Measurements from ENCODE around the gene RNF5. TPM values are rescaled to one million over a fixed set of nuclear protein-coding genes. Genes with fewer than 3 reads are reported as not detected.
"Not testable (repeated sequence)": the region's sequence is repeated elsewhere in the genome, so short reads cannot be mapped to it uniquely, and the experiment has no call there.

The RNF5 gene
- total and polyA plus RNA-seq, 7 donors = 61.5 to 220 (median 107) TPM

GRCh38 chr6:32132110-32132509, 46.1 kb upstream of the RNF5 start:
- no peaks in the 10 kb centered on the region for H3K9me3 ChIP-seq
- DNase-seq = no peak
- TF ChIP-seq CTCF (IDR thresholded peaks at IDR 0.05) (no peak), EP300 (IDR thresholded peaks at IDR 0.05) (no peak), POLR2A (IDR thresholded peaks at IDR 0.05) (no peak), POLR2AphosphoS5 (IDR thresholded peaks at IDR 0.05) (no peak)
- no peaks in the 10 kb centered on the region for H3K27me3 ChIP-seq
- no peaks in the 10 kb centered on the region for H3K36me3 ChIP-seq
- peaks cover 0 to 25% (median 20%) of the 10 kb centered on the region in 4 donors for H3K4me1 ChIP-seq
- intact Hi-C loops (cut with DNase I) = no loop called here
- H3K27ac ChIP-seq = no peak overlapping the region
- no peak overlapping the region for H3K4me3 ChIP-seq

DNA sequence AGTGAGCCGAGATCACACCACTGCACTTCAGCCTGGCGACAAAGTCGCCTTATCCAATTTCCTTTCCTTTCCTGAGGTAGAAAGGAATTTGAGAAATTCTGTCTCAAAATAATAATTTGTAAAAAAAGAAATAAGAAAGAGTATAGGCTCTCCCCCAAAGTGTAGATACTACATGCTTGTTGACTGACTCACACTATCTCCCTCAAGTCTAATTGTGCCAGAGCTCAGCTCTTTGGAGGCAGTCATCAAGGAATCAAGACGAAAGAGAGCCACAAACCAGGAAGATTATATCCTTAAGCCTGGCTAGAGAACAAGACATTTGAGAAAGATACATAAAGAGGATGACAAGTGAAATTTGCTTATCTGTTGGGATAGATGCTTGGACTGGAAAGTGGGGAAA, 44.4 kb upstream of the RNF5 start:
- DNase-seq = no peak
- H3K36me3 ChIP-seq = no peaks in the 10 kb centered on the region
- no peak overlapping the region for H3K4me3 ChIP-seq
- no peaks in the 10 kb centered on the region for H3K27me3 ChIP-seq
- H3K4me1 ChIP-seq = peaks cover 0 to 13% (median 11%) of the 10 kb centered on the region in 4 donors
- intact Hi-C loops (cut with DNase I) = no loop called here
- H3K9me3 ChIP-seq = no peaks in the 10 kb centered on the region
- H3K27ac ChIP-seq = no peak overlapping the region
- no peak for TF ChIP-seq POLR2AphosphoS5 (IDR thresholded peaks at IDR 0.05)
- TF ChIP-seq EP300 (IDR thresholded peaks at IDR 0.05) = no peak
- TF ChIP-seq POLR2A (IDR thresholded peaks at IDR 0.05) = no peak
- TF ChIP-seq CTCF (IDR thresholded peaks at IDR 0.05) = no peak
- 83 to 89% methylated on average over 4 of the region's 4 CpGs for WGBS, 2 donors

DNA sequence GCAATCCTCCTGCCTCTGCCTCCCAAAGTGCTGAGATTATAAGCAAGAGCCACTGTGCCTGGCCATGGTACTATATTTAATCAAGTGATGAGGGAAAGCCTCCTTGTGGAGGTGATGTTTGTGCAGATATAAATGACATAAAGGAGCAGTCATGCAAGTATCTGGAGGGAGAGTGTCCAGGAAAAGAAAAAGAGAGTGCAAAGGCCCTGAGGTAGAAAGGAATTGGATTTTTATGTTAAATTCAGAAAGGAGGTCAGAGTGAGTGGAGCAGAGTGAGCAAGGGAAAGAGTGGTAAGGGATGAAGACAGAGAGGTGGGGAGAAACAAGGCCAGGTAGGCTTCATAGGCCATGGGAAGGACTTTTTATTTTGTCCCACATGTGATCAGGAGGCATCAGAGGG, 40.8 kb upstream of the RNF5 start:
- Histone ChIP-seq H3K27ac (no peak overlapping the region), H3K27me3 (no peaks in the 10 kb centered on the region), H3K36me3 (no peaks in the 10 kb centered on the region), H3K4me3 (no peak overlapping the region), H3K4me1 (no peaks in the 10 kb centered on the region), H3K9me3 (no peaks in the 10 kb centered on the region)
- TF ChIP-seq EP300 (IDR thresholded peaks at IDR 0.05) (no peak), POLR2AphosphoS5 (IDR thresholded peaks at IDR 0.05) (no peak), POLR2A (IDR thresholded peaks at IDR 0.05) (no peak), CTCF (IDR thresholded peaks at IDR 0.05) (no peak)
- intact Hi-C loops (cut with DNase I) = no loop called here
- no peak for DNase-seq

GRCh38 chr6:32139590-32139989, 38.6 kb upstream of the RNF5 start:
- Histone ChIP-seq H3K4me1 (no peaks in the 10 kb centered on the region), H3K27me3 (no peaks in the 10 kb centered on the region), H3K4me3 (no peak overlapping the region), H3K27ac (no peak overlapping the region), H3K36me3 (no peaks in the 10 kb centered on the region), H3K9me3 (no peaks in the 10 kb centered on the region)
- TF ChIP-seq EP300 (IDR thresholded peaks at IDR 0.05) = no peak
- TF ChIP-seq POLR2AphosphoS5 (IDR thresholded peaks at IDR 0.05) = no peak
- no peak for TF ChIP-seq CTCF (IDR thresholded peaks at IDR 0.05)
- no peak for TF ChIP-seq POLR2A (IDR thresholded peaks at IDR 0.05)
- intact Hi-C loops (cut with DNase I) = no loop called here
- 76 to 77% methylated on average over 5 of the region's 5 CpGs for WGBS, 2 donors
- DNase-seq = no peak

- WGBS, 2 donors = 80 to 97% methylated on average over 5 of the region's 5 CpGs
- TF ChIP-seq POLR2A (IDR thresholded peaks at IDR 0.05) = no peak
- TF ChIP-seq EP300 (IDR thresholded peaks at IDR 0.05) = no peak
- TF ChIP-seq POLR2AphosphoS5 (IDR thresholded peaks at IDR 0.05) = no peak
- no peak for TF ChIP-seq CTCF (IDR thresholded peaks at IDR 0.05)
- H3K27ac ChIP-seq = no peak overlapping the region
Measured at GRCh38 chr6:32140420-32141046, 37.7 kb upstream of the RNF5 start.

GRCh38 chr6:32144238-32144637, 34.0 kb upstream of the RNF5 start:
- H3K4me3 ChIP-seq; DNase-seq; H3K9me3 ChIP-seq; intact Hi-C loops (cut with DNase I); H3K4me1 ChIP-seq; H3K27me3 ChIP-seq; H3K27ac ChIP-seq: not testable (repeated sequence)
- 17 to 73% methylated on average over 7 of the region's 7 CpGs for WGBS, 2 donors
- peaks cover 0 to 13% (median 0%) of the 10 kb centered on the region in 4 donors for H3K36me3 ChIP-seq

More at GRCh38 chr6:32140420-32141046, 37.7 kb upstream of the RNF5 start:
- Histone ChIP-seq H3K9me3 (no peaks in the 10 kb centered on the region), H3K4me1 (no peaks in the 10 kb centered on the region), H3K27me3 (no peaks in the 10 kb centered on the region), H3K4me3 (no peak overlapping the region), H3K36me3 (no peaks in the 10 kb centered on the region)
- intact Hi-C loops (cut with DNase I) = no loop called here
- no peak for DNase-seq

All from sigmoid colon (tissue), 7 donors.